Measurements from ENCODE around the gene EML1.

GRCh38 chr14:99816217-99816616 is 23.0 kb downstream of the EML1 start:
- no peak for TF ChIP-seq POLR2AphosphoS5 (IDR thresholded peaks at IDR 0.05; ENCODE audit: borderline replicate concordance, low read depth, low read length)
- no peak for TF ChIP-seq EZH2 (IDR thresholded peaks at IDR 0.05)

Data from SK-N-MC (cell line).